T-helper 17 cell (primary cell): ENCODE results near the gene CAMKMT. TPM values are rescaled to one million over a fixed set of nuclear protein-coding genes. Genes with fewer than 3 reads are reported as not detected.

ENCODE experiments used
- ATAC-seq: fragments of 150-1000 bp; cut with Tn5 transposase; 2 replicates; pipeline ENCODE4 v1.10.0; 2021; ENCODE audit warnings: mild to moderate bottlenecking, moderate library complexity
- DNase-seq, 3 donors: peaks; one replicate each; pipeline versions ENCODE4 v3.0.0 to v3.0.0-alpha.2; 2020 to 2021
- H3K9me3 ChIP-seq: one replicate; pipeline ENCODE4 v1.7.0; 2013; ENCODE audit warnings: low read length, mild to moderate bottlenecking; ENCODE audit not compliant: control insufficient read depth, poor library complexity, severe bottlenecking
- H3K27ac Mint-ChIP-seq: one replicate; pipeline ENCODE4 v1.8.0; 2022; ENCODE audit warnings: mild to moderate bottlenecking, moderate library complexity, mixed read lengths
- H3K27me3 Mint-ChIP-seq: one replicate; pipeline ENCODE4 v1.8.0; 2022; ENCODE audit warnings: mixed read lengths
- H3K36me3 Mint-ChIP-seq: one replicate; pipeline ENCODE4 v1.8.0; 2022; ENCODE audit warnings: low read depth, mixed read lengths
- H3K4me1 Mint-ChIP-seq: one replicate; pipeline ENCODE4 v1.8.0; 2022; ENCODE audit warnings: mild to moderate bottlenecking, mixed read lengths
- H3K4me3 Mint-ChIP-seq: one replicate; pipeline ENCODE4 v1.8.0; 2022; ENCODE audit warnings: mild to moderate bottlenecking, moderate library complexity, mixed read lengths
- total RNA-seq, 4 donors: library from RNA in 2 of 4; stranded (reverse) in 2 of 4; gene quantifications; one replicate each; pipeline ENCODE4 v1.2.3 and lab custom pipeline; 2022 to 2026

CAMKMT gene
- total RNA-seq, 2 donors from 2014 or later: 14.8 to 19.8 TPM

- no peaks in the 10 kb centered on the region for H3K27me3 Mint-ChIP-seq
- H3K27ac Mint-ChIP-seq: no peak overlapping the region
- ATAC-seq: peak; percentile 50
- peaks cover 4% of the 10 kb centered on the region for H3K36me3 Mint-ChIP-seq
- no peak for DNase-seq
- H3K4me3 Mint-ChIP-seq: no peak overlapping the region
- no peaks in the 10 kb centered on the region for H3K4me1 Mint-ChIP-seq
- no peaks in the 10 kb centered on the region for H3K9me3 ChIP-seq
Observed at GRCh38 chr2:44342854-44343253, 18.9 kb upstream of the CAMKMT start.

GRCh38 chr2:44347526-44347925, 14.2 kb upstream of the CAMKMT start:
- DNase-seq (no peak), ATAC-seq (no peak)
- no peaks in the 10 kb centered on the region for H3K9me3 ChIP-seq
- Mint-ChIP-seq H3K27ac (no peak overlapping the region), H3K4me1 (peaks cover 23% of the 10 kb centered on the region), H3K4me3 (no peak overlapping the region), H3K27me3 (no peaks in the 10 kb centered on the region), H3K36me3 (peaks cover 4% of the 10 kb centered on the region)

DNA sequence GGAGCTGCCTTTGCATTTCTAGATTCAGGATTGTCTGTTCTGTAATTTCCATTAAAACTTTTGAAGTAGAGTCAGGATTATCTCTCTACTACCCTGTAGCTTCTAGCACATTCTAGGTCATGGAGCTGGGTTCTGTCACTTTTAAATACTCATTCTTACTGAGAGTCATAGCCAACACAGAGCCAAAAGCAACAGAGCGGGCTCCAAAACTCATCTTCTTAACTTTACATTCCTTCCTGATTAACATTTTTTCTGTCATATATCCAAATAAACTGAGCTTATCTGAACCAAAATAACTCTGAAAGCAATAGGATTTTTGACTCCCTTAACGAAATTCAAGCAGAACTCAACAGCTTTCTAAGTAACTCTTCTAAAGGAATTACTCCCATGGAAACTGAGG, 13.3 kb upstream of the CAMKMT start:
- Mint-ChIP-seq H3K4me3 (no peak overlapping the region), H3K36me3 (peaks cover 6% of the 10 kb centered on the region), H3K4me1 (peaks cover 25% of the 10 kb centered on the region), H3K27me3 (no peaks in the 10 kb centered on the region), H3K27ac (no peak overlapping the region)
- DNase-seq: no peak
- no peaks in the 10 kb centered on the region for H3K9me3 ChIP-seq
- ATAC-seq: no peak

GRCh38 chr2:44349506-44349905, 12.2 kb upstream of the CAMKMT start:
- Mint-ChIP-seq H3K4me3 (no peak overlapping the region), H3K4me1 (peaks cover 29% of the 10 kb centered on the region), H3K36me3 (peaks cover 6% of the 10 kb centered on the region), H3K27me3 (no peaks in the 10 kb centered on the region), H3K27ac (no peak overlapping the region)
- ATAC-seq: no peak
- H3K9me3 ChIP-seq: no peaks in the 10 kb centered on the region
- DNase-seq: no peak

- no peak for DNase-seq
- H3K36me3 Mint-ChIP-seq: peaks cover 6% of the 10 kb centered on the region
- no peak for ATAC-seq
- no peak overlapping the region for H3K4me3 Mint-ChIP-seq
- H3K27me3 Mint-ChIP-seq: no peaks in the 10 kb centered on the region
- H3K4me1 Mint-ChIP-seq: peaks cover 31% of the 10 kb centered on the region
- H3K9me3 ChIP-seq: no peaks in the 10 kb centered on the region
- H3K27ac Mint-ChIP-seq: peak overlapping the region; percentile 32
Observed at GRCh38 chr2:44351088-44351487, 10.7 kb upstream of the CAMKMT start.

- DNase-seq (no peak), ATAC-seq (no peak)
- no peaks in the 10 kb centered on the region for H3K9me3 ChIP-seq
- Mint-ChIP-seq H3K4me1 (peaks cover 31% of the 10 kb centered on the region), H3K36me3 (peaks cover 6% of the 10 kb centered on the region), H3K4me3 (no peak overlapping the region), H3K27me3 (no peaks in the 10 kb centered on the region), H3K27ac (no peak overlapping the region)
Observed at GRCh38 chr2:44351676-44352075, 10.1 kb upstream of the CAMKMT start.

DNA sequence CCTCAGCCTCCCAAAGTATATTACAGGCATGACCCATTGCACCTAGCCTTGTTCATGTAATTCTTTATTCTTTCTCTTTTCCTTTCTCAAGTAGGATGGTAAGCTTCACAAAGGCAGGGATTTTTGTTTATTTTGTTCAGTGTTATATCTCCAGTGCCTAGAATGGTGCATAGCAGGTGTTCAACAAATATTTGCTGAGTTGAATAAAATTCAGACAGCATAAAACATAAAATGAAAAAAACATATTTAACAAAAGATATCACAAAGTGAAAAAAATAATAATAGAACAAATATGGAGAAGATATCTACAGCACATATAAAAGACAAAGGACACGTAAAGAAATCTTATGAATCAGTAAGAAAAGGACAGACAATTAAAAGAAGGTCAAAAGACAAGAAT, 9.2 kb upstream of the CAMKMT start:
- no peaks in the 10 kb centered on the region for H3K9me3 ChIP-seq
- H3K4me1 Mint-ChIP-seq: peaks cover 35% of the 10 kb centered on the region
- H3K36me3 Mint-ChIP-seq: peaks cover 6% of the 10 kb centered on the region
- peak overlapping the region; percentile 19 for H3K27ac Mint-ChIP-seq
- DNase-seq (no peak), ATAC-seq (no peak)
- no peaks in the 10 kb centered on the region for H3K27me3 Mint-ChIP-seq
- no peak overlapping the region for H3K4me3 Mint-ChIP-seq

- no peak overlapping the region for H3K27ac Mint-ChIP-seq
- H3K36me3 Mint-ChIP-seq: peaks cover 6% of the 10 kb centered on the region
- H3K9me3 ChIP-seq: no peaks in the 10 kb centered on the region
- H3K4me1 Mint-ChIP-seq: peaks cover 38% of the 10 kb centered on the region
- ATAC-seq (no peak), DNase-seq (no peak)
- H3K4me3 Mint-ChIP-seq: peak overlapping the region; percentile 19
- no peaks in the 10 kb centered on the region for H3K27me3 Mint-ChIP-seq
Observed at GRCh38 chr2:44354761-44355160, 7.0 kb upstream of the CAMKMT start.

GRCh38 chr2:44358503-44358902, 3.2 kb upstream of the CAMKMT start:
- no peak overlapping the region for H3K4me3 Mint-ChIP-seq
- no peaks in the 10 kb centered on the region for H3K36me3 Mint-ChIP-seq
- H3K9me3 ChIP-seq: no peaks in the 10 kb centered on the region
- H3K4me1 Mint-ChIP-seq: peaks cover 38% of the 10 kb centered on the region
- peak in 1 of 3 donors; percentile 13 for DNase-seq
- no peak overlapping the region for H3K27ac Mint-ChIP-seq
- ATAC-seq: no peak
- no peaks in the 10 kb centered on the region for H3K27me3 Mint-ChIP-seq

- H3K27ac Mint-ChIP-seq: peak overlapping the region; percentile 99
- H3K4me3 Mint-ChIP-seq: peak overlapping the region; percentile 99
- DNase-seq (no peak), ATAC-seq (peak; percentile 16)
- H3K36me3 Mint-ChIP-seq: no peaks in the 10 kb centered on the region
- H3K9me3 ChIP-seq: no peaks in the 10 kb centered on the region
- H3K4me1 Mint-ChIP-seq: peaks cover 40% of the 10 kb centered on the region
- H3K27me3 Mint-ChIP-seq: no peaks in the 10 kb centered on the region
Observed at GRCh38 chr2:44360749-44361329, 908 bp upstream of the CAMKMT start.

GRCh38 chr2:44362207-44363015, 664 bp downstream of the CAMKMT start:
- H3K9me3 ChIP-seq: no peaks in the 10 kb centered on the region
- DNase-seq (peak in 2 of 3 donors; percentile 15), ATAC-seq (peak; percentile 37)
- Mint-ChIP-seq H3K4me1 (peaks cover 36% of the 10 kb centered on the region), H3K36me3 (no peaks in the 10 kb centered on the region), H3K27ac (peak overlapping the region; percentile 99), H3K27me3 (no peaks in the 10 kb centered on the region), H3K4me3 (peak overlapping the region; percentile 99)

- DNase-seq (no peak), ATAC-seq (no peak)
- peaks cover 31% of the 10 kb centered on the region for H3K4me1 Mint-ChIP-seq
- no peaks in the 10 kb centered on the region for H3K36me3 Mint-ChIP-seq
- no peaks in the 10 kb centered on the region for H3K27me3 Mint-ChIP-seq
- H3K27ac Mint-ChIP-seq: no peak overlapping the region
- H3K9me3 ChIP-seq: no peaks in the 10 kb centered on the region
- no peak overlapping the region for H3K4me3 Mint-ChIP-seq
Observed at GRCh38 chr2:44364604-44365003, 2.9 kb downstream of the CAMKMT start.

GRCh38 chr2:44367591-44367990, 5.8 kb downstream of the CAMKMT start:
- H3K9me3 ChIP-seq: no peaks in the 10 kb centered on the region
- H3K4me3 Mint-ChIP-seq: no peak overlapping the region
- DNase-seq (no peak), ATAC-seq (no peak)
- H3K27ac Mint-ChIP-seq: no peak overlapping the region
- no peaks in the 10 kb centered on the region for H3K27me3 Mint-ChIP-seq
- peaks cover 17% of the 10 kb centered on the region for H3K4me1 Mint-ChIP-seq
- no peaks in the 10 kb centered on the region for H3K36me3 Mint-ChIP-seq

DNA sequence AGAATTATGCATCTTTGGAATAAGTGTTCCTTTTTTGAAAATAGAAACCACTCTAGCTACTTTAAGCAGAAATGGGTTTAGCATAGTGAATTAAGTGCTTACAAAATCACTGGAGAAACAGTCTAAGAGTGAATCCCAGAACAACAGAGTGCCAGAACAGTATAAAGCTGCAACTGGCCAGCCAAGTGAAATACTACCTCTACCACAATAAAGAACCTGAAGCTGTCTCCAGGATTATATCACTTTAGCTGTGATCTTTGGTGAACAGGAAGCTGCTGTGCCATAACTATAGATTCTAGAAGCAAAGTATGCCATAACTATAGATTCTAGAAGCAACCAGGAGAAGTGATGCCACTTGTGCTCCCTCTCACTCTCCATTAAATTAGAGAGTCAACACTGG, 7.6 kb downstream of the CAMKMT start:
- Mint-ChIP-seq H3K27ac (no peak overlapping the region), H3K36me3 (no peaks in the 10 kb centered on the region), H3K4me1 (peaks cover 10% of the 10 kb centered on the region), H3K27me3 (no peaks in the 10 kb centered on the region), H3K4me3 (no peak overlapping the region)
- no peak for DNase-seq
- no peaks in the 10 kb centered on the region for H3K9me3 ChIP-seq
- no peak for ATAC-seq
